Suprapubic skin (tissue), 4 donors: ENCODE measurements around the gene BSX. TPM values are rescaled to one million over a fixed set of nuclear protein-coding genes. Genes with fewer than 3 reads are reported as not detected.

ENCODE experiments used
- DNase-seq, 2 donors: peaks; one replicate each; pipeline ENCODE4 v3.0.0-alpha.2; 2019; ENCODE audit warnings: low spot score in 2 of 2
- H3K27ac ChIP-seq: fragments of 200-600 bp; sonication (generic); one replicate; pipeline ENCODE4 v1.5.1; 2019
- H3K27me3 ChIP-seq: fragments of 200-600 bp; sonication (generic); one replicate; pipeline ENCODE4 v1.5.1; 2019
- H3K36me3 ChIP-seq: fragments of 200-600 bp; sonication (generic); one replicate; pipeline ENCODE4 v1.5.1; 2019
- H3K4me1 ChIP-seq: fragments of 200-600 bp; sonication (generic); one replicate; pipeline ENCODE4 v1.5.1; 2019
- H3K4me3 ChIP-seq: fragments of 200-600 bp; sonication (generic); one replicate; pipeline ENCODE4 v1.5.1; 2019; ENCODE audit warnings: mild to moderate bottlenecking
- H3K9me3 ChIP-seq: fragments of 200-600 bp; sonication (generic); one replicate; pipeline ENCODE4 v1.5.1; 2019
- EP300 ChIP-seq: sonication (generic); formaldehyde crosslinking; IDR thresholded peaks from one replicate; pipeline ENCODE4 v1.6.1; 2017; ENCODE audit warnings: antibody characterized with exemption
- POLR2A ChIP-seq, 2 donors: fragments of 450-650 bp; IDR thresholded peaks; one replicate each; pipeline ENCODE4 v1.6.1; 2017; ENCODE audit warnings: antibody characterized with exemption in 2 of 2, mild to moderate bottlenecking in 2 of 2, moderate library complexity in 2 of 2
- POLR2AphosphoS5 ChIP-seq, 3 donors: sonication (generic); formaldehyde crosslinking; IDR thresholded peaks; one replicate each; pipeline ENCODE4 v1.6.1; 2017; ENCODE audit warnings: antibody characterized with exemption in 3 of 3
- WGBS: methylation state at CpG from one replicate; pipeline ENCODE4 v1.1.5; 2018; 5-methylcytosine and 5-hydroxymethylcytosine counted together
- total RNA-seq, 4 donors: library from RNA; depleted of rRNA; stranded (reverse); fragments of >200 nt; gene quantifications; one replicate each; pipeline ENCODE4 v1.1.0, GENCODE V29; 2016
- TF ChIP-seq, protein P1 (sequence below), 2 donors: fragments of 200-600 bp in 1 of 2; fragments of 450-650 bp in 1 of 2; sonication (generic) in 1 of 2; IDR thresholded peaks; one replicate each; pipeline ENCODE4 v1.5.1; 2016 to 2019; ENCODE audit warnings: antibody characterized with exemption in 2 of 2, mild to moderate bottlenecking in 1 of 2, moderate library complexity in 1 of 2

BSX gene
- total RNA-seq, 4 donors from 2014 or later: not detected

DNA sequence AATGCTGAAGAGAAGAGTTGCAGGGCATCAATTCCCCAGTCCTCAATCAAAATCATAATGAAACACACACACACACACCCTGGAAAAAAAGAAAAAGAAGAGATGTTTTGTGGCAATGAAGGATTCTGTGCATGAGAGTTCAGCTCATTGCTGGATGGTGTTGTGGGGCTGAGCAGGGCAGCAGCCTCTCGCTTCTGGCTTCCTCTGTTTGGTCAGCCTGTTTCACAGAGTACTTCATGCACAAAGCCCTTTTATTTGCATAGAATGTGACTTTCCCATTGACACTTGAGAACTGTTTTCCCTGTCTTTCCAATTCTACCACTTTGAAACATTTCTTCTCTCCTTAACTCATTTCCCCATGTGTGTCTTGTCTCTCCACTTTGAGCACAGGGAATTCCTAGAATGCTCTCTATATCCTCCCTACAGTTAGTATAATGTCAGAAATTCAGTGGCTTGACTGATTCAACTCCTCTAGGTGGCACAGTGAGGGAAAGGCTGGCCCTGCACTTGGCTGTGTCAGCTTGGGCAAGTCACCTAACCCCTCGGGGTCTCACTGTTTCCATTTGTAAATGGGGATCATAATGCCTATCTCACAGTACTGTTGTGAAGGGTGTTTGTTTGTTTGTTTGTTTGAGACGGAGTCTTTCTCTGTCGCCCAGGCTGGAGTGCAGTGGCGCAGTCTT, 25.4 kb upstream of the BSX start:
- no peak for TF ChIP-seq POLR2A (IDR thresholded peaks at IDR 0.05)
- TF ChIP-seq POLR2AphosphoS5 (IDR thresholded peaks at IDR 0.05): no peak
- no peak for TF ChIP-seq EP300
- TF ChIP-seq, protein P1, sequence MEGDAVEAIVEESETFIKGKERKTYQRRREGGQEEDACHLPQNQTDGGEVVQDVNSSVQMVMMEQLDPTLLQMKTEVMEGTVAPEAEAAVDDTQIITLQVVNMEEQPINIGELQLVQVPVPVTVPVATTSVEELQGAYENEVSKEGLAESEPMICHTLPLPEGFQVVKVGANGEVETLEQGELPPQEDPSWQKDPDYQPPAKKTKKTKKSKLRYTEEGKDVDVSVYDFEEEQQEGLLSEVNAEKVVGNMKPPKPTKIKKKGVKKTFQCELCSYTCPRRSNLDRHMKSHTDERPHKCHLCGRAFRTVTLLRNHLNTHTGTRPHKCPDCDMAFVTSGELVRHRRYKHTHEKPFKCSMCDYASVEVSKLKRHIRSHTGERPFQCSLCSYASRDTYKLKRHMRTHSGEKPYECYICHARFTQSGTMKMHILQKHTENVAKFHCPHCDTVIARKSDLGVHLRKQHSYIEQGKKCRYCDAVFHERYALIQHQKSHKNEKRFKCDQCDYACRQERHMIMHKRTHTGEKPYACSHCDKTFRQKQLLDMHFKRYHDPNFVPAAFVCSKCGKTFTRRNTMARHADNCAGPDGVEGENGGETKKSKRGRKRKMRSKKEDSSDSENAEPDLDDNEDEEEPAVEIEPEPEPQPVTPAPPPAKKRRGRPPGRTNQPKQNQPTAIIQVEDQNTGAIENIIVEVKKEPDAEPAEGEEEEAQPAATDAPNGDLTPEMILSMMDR (IDR thresholded peaks at IDR 0.05): no peak
- no peaks in the 10 kb centered on the region for H3K9me3 ChIP-seq
- 84% methylated on average over 5 of the region's 5 CpGs for WGBS
- no peaks in the 10 kb centered on the region for H3K36me3 ChIP-seq
- no peak for DNase-seq
- peaks cover 3% of the 10 kb centered on the region for H3K27me3 ChIP-seq
- H3K4me3 ChIP-seq: no peak overlapping the region
- no peak overlapping the region for H3K27ac ChIP-seq
- no peaks in the 10 kb centered on the region for H3K4me1 ChIP-seq

DNA sequence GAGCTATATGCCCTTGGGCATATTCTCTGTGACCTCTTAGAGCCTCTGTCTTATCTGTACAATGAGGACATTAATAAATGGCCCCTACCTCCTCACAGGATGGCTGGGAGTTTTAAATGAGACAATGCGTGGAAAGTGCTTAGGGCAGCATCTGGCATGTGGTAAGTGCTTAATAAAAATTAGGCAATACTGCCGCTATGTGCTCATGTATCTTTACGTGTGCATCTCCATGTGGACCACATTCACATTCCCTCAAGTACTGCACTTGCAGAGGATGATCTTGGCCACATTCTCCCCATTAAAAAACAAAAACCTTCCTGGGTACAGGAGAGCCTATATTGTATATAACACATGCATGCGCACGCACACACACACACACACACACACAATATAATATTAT, 19.1 kb upstream of the BSX start:
- Histone ChIP-seq H3K4me3 (no peak overlapping the region), H3K27me3 (peaks cover 23% of the 10 kb centered on the region), H3K27ac (no peak overlapping the region), H3K9me3 (no peaks in the 10 kb centered on the region), H3K4me1 (no peaks in the 10 kb centered on the region), H3K36me3 (no peaks in the 10 kb centered on the region)
- TF ChIP-seq POLR2A (IDR thresholded peaks at IDR 0.05) (no peak), EP300 (no peak), POLR2AphosphoS5 (IDR thresholded peaks at IDR 0.05) (no peak)
- TF ChIP-seq, protein P1 (IDR thresholded peaks at IDR 0.05): no peak
- DNase-seq: no peak
- 64% methylated on average over 5 of the region's 5 CpGs for WGBS

DNA sequence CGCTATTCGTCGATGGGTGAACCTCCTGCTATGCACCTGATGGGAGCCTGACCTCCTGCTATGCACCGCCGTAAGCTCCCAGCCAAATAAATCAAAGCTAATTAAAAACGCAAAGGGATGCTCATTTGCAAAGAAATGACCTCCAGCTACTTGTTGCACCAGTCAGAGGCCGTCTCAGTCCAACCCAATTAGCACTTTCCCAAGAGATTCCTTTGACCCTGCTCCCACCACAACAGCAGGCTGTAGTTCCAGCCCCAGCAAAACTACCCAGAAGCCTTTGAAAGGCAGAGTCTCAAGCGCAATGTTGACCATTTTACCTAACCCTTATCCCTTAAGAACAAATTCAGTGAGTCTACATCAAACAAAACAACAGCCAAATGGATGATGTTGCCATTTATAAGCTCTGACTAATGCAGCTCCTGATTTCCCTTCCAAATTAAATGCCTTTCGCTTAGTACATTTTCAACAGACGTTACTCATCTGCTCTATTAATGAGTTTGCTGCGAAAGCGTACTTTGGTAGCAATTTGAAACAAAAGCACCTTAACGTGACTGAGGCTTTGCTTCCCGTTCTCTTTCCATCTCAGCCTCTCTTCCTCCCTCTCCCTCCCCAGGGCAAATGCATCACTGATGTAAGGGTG, 17.2 kb upstream of the BSX start:
- H3K27me3 ChIP-seq: peaks cover 31% of the 10 kb centered on the region

DNA sequence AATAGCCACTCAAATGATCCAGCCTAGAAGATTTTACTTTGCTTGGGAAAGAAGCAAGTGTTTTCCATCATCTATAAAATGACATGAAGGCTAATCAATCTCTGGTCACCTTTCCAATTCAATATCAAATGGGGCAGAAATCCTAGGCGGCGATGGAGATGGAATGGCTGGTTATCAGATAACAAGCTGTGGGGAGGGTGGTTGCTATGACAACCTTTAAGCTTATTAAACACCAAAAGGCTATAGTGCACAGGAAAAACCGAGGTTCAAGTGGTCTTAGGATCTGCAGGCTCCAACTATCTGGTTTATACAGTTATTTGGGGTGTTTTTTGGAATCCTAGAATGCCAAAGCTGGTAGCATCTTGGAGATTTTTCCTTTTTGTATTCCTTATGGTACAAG, 13.9 kb upstream of the BSX start:
- Histone ChIP-seq H3K27ac (no peak overlapping the region), H3K4me1 (no peaks in the 10 kb centered on the region), H3K4me3 (no peak overlapping the region), H3K36me3 (no peaks in the 10 kb centered on the region), H3K27me3 (peaks cover 27% of the 10 kb centered on the region), H3K9me3 (no peaks in the 10 kb centered on the region)
- DNase-seq: no peak
- 55% methylated on average over 3 of the region's 3 CpGs for WGBS
- TF ChIP-seq EP300 (no peak), POLR2A (IDR thresholded peaks at IDR 0.05) (no peak)

More for the DNA sequence above, 17.2 kb upstream of the BSX start:
- no peaks in the 10 kb centered on the region for H3K9me3 ChIP-seq
- 45% methylated on average over 14 of the region's 14 CpGs for WGBS
- H3K4me3 ChIP-seq: no peak overlapping the region
- DNase-seq: no peak
- no peaks in the 10 kb centered on the region for H3K4me1 ChIP-seq
- H3K27ac ChIP-seq: no peak overlapping the region
- TF ChIP-seq POLR2AphosphoS5 (IDR thresholded peaks at IDR 0.05) (no peak), EP300 (no peak), POLR2A (IDR thresholded peaks at IDR 0.05) (no peak)
- TF ChIP-seq, protein P1 (IDR thresholded peaks at IDR 0.05): no peak
- no peaks in the 10 kb centered on the region for H3K36me3 ChIP-seq

DNA sequence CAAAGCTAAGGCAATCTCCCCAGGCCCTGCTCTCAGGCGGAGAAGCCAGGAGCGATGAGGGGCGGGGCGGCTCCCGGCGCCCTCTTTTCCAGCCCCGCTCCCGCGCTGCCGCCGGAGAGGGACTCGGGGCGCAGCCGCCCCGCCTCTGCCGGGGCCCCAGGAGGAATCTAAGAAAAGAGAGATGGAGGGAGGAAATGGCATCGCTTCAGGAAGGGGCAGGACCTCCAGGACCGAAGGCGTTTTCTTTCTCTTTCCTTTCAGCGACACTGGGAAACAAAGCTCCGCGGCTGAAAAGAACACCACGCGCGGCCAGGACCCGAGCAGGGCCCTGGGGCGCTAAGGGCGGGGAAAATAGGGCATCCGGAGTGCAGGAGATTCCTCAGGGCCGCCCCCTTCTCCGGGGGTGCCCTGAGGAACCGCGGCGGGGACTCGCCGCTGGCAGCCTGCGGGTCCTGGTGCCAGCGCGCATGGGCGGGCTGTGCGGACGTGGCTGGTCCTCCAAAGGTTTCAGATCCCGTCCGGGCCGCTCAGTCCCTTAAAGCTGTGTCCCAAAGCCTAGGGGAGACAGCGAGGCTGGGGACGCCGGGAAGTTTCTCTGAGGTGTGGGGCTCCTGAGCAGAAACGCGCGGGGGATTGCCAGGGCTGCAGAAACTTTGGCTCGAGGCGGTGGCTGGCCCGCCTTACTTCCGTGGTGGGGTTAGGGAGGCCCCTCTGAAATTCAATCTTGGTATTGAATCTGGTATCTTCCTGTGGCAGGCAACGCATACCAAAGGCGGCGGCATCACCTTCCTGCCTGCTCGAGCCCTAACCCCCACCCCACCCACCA, 2.8 kb upstream of the BSX start:
- TF ChIP-seq POLR2AphosphoS5 (IDR thresholded peaks at IDR 0.05) (no peak), POLR2A (IDR thresholded peaks at IDR 0.05) (no peak), EP300 (no peak)
- TF ChIP-seq, protein P1 (IDR thresholded peaks at IDR 0.05): no peak
- Histone ChIP-seq H3K4me3 (peak overlapping the region; percentile 59), H3K4me1 (peaks cover 21% of the 10 kb centered on the region), H3K27me3 (peaks cover 83% of the 10 kb centered on the region), H3K27ac (no peak overlapping the region), H3K9me3 (no peaks in the 10 kb centered on the region), H3K36me3 (no peaks in the 10 kb centered on the region)
- DNase-seq: no peak
- WGBS: 0% methylated on average over 18 of the region's 59 CpGs
